Retina (tissue), 1 donor: ENCODE data around the gene SEH1L.
"Not testable (repeated sequence)": the region's sequence is repeated elsewhere in the genome, so short reads cannot be mapped to it uniquely, and the experiment has no call there.

ENCODE experiments used
- DNase-seq: peaks from one replicate; pipeline ENCODE4 v3.0.0-alpha.2; 2016

Gene SEH1L

DNA sequence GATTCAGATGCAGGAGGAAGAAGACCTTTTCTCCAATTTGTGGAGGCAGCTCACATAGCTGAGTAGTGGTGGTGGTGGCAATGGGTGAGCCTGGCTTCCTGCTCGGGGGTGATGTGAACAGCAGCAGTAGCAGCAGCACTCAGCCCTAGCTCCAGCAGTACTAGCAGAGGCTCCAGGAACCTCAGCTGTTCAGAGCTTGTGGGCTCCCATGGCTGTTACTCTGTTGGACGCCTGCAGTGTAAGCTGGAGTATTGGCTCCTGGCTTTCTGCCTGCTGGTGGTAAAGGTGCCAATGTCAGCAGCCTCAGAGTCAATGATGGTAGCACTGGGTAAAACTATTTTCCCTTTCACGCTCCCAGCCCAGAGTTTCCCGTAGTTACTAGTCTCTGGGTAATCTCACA lies 3.1 kb upstream of the SEH1L start:
- no peak for DNase-seq

DNA sequence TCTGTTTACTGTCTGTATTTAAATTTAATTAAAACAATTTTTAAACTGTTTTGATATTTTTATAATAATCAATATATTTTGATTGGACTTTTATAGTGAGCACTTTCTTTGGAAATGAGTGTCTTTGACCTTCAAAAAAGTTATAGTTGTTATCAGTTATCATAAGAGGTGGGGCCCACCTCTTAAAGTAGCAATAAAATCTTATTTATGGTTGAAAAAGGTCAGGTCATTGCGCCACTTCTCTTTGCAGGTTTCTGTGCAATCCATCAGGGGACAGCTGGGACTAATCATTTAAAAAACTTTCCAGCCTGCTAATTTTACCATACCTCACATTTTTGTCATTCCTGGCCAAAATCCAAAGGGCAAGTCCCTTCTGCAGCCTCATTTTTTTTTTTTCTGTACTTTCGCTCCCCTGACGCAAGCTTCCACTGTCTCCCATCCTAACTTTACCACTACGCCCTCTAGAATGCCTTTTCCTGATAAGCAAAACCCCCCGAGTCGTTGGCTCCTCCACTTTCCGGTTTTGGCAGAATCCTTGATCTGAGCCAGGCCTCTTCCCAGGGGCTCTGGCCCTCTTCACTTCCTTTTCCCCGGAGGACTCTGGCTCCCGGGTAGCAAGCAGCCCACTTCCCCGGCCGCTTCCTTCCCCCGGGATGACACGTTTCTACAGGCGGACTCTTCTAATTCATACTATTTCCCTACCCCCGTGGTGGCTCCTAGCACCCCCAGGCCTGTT lies 1.1 kb upstream of the SEH1L start:
- no peak for DNase-seq

DNA sequence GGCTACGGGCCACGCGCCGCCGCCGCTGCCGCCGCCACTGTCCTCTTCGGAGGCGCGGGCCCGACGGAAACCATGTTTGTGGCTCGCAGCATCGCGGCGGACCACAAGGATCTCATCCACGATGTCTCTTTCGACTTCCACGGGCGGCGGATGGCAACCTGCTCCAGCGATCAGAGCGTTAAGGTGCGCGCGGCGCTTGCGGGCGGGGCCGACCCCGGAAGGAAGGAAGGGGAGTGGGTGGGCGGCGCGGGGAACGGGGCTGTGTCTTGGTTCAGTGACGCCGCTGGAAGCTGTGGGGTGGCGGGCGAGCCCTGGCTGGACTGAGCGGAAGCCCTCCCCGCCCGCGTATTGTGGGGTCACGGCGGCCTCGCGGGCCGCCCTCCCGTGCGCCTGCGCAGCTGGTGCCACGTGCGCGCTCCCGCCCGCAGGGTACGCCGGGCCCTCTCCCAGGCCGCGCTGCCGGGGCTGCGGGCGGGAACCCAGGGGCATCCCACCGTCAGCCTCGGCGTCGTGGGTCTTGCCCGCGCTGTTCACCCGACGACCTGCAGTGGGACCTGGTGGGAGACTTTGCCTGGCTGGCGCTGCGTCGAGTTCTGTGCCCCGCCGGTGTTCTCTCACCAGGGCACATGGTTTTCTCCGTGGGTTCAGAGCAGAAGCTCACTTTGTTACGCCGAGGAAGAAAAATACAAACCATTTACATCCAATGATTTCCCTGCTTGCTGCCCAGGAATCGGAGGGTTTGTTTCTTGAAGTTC lies 416 bp downstream of the SEH1L start:
- peak; percentile 97 for DNase-seq

DNA sequence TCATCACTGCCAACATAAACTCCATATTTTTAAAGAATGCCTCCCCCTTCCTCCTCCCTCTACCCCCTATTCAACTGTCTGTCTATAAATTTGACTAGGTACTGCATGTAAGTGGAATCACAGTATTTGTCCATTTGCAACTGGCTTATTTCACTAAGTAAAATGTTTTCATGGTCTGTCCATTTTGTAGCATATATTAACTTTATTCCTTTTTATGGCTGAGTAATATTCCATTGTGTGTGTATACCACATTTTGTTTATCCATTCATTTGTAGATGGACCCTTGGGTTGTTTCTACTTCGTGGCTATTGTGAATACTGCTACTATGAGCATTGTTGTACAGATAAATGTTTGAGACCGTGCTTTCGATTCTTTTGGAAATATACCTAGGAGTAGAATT lies 10.7 kb downstream of the SEH1L start:
- no peak for DNase-seq

DNA sequence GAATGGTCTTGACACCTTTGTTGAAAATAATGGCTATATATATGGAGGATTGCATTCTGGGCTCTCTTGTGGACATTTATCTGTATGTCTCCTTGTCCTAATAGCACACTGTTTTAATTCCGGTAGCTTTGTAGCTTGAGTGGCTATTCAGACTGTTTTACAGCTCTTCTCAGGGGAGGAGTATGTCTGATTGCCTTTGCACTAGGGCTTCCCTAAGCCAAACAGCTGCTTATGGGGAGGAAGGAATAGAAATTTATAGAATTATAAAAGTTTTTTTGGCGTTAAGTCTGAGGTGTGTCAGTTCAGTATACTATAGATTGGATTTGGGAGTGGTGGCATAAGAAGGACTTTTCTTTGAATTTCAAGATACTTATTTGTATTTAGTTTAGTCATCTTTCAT lies 12.6 kb downstream of the SEH1L start:
- DNase-seq, result no peak

DNA sequence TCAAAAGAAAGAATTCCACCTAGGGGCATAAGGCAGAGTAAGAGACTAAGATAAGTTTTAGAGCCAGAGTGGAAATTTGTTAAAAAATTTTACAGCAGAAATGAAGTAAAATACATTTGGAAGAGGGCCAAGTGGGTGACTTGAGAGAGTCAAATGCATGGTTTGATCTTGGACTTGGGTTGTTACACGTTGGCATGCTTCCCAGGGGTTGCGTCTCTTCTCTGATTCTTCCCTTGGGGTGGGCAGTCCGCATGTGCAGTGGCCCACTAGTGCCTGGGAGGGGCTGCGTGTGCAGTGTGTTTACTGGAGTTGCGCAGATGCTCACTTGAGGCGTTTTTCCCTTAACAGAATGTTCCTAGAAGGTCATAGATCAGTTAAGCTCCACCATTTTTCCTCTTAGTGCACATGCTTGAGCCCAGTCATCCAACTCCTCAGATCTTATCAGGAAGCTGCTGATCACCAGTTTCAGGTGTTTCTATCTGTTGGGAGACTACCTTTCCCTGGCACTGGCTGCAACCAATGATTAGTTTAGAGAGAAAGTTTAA lies 13.1 kb downstream of the SEH1L start:
- DNase-seq, result no peak

DNA sequence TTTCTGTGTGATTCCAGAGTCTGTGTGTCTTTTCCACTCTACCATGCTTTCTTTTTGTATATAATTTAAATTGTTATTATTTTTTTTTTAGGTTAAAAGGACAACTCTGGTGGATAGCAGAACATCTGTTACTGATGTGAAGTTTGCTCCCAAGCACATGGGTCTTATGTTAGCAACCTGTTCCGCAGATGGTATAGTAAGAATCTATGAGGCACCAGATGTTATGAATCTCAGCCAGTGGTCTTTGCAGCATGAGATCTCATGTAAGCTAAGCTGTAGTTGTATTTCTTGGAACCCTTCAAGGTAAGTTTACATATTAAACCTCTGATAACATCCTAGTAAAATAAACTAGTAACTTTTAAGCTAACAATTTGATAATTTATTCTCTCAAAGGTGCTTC lies 15.3 kb downstream of the SEH1L start:
- DNase-seq, result no peak

DNA sequence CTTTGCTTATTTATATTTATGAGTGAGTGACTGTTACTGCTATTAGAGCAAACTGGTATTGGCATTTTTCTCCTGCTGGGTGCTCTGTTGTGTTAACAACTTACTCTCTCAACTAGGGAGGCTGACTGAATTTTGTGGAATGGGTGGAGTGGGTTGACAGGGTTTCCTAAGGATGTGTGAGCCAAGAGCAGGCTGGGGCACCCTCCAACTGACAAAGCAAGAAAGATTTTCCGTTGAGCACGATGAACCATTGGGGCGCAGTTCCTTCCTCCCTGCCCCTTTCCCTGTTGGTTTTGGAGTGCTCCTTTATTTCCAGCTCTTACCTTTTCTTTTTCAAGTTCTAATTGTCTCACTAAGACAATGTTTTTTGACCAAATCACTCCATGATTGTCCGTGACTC lies 20.3 kb downstream of the SEH1L start:
- no peak for DNase-seq

DNA sequence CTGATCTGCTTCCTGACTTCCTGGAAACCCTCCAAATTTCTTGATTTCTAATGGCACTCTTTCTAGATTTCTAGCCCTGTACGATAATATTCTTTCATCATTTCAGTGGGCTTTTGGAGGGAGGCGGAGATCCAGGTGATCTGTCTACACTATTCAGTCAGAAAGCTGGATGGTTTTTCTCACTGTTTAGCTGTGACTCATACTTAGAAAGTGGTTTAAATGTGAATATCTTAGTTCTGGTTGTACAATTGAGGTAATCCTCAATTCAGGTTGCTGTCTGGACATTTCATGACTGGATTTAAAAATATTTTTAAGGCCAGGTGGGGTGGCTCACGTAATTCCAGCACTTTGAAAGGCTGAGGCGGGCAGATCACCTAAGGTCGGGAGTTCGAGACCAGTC lies 20.8 kb downstream of the SEH1L start:
- no peak for DNase-seq

DNA sequence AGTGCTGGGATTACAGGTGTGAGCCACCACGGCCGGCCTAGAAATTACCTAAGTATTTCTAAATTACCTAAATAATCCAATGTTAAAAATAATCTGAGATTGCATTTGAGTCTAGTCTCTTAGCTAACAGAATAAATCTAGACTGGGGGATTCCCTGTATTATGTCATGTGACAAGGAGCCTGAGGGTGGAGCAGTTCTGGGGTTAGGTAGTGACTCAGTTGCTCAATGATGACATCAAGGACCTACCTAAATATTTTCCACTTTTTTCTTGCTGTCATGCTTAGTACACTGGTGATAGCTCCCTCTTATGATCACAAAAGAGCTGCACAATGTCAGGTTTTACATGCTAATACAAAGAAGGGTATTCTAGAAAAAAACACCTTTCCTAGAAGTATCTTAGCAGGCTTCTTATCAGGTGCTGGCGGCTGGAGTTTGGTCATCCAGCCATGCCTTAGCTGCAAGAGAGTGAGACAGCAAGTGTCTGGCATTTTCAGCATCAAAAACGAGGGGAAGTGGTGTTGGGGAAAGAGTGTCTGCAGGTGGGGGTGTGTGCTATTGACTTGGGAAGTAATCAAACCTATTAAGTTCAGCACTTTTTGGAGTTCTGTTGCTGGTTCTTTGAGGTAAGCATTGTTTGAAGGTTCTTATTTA lies 25.9 kb downstream of the SEH1L start:
- no peak for DNase-seq

DNA sequence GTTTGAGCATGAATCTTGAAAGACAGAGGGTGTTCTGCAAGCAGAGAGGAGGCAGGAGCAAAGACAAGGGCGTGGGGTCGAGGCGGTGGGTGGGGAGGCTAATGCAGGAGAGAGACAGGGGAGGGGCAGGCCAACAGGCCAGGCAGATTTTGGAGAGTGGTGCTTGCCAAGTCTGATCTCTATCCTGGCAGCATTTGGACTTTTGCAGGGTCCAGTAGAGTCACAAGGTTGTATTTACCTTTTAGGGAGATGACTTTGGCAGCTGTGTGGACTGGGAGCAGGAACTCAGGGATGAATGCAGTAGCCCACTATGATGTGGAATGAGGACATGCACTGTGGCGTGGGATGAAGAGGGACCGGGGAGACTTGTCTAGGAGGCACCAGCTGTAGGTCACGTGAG lies 27.7 kb downstream of the SEH1L start:
- no peak for DNase-seq

DNA sequence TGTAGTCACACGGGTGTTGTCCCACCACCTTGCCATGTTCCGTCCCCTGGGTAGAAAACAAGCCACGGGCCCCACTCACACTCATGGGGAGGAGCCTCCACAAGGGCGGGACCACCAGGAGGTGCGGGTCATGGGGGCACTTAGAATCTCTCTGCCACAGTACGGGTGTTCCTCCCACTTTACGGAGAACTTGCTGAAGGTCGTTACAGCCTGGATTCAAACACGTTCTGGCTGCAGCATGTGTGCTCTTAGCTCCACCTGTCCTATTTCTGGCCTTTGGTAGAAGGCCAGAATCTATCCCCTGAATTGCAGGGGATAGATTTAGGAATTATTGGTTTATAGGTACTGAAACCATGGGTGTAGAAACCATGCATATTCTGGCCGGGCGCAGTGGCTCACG lies 28.5 kb downstream of the SEH1L start:
- DNase-seq, result no peak

DNA sequence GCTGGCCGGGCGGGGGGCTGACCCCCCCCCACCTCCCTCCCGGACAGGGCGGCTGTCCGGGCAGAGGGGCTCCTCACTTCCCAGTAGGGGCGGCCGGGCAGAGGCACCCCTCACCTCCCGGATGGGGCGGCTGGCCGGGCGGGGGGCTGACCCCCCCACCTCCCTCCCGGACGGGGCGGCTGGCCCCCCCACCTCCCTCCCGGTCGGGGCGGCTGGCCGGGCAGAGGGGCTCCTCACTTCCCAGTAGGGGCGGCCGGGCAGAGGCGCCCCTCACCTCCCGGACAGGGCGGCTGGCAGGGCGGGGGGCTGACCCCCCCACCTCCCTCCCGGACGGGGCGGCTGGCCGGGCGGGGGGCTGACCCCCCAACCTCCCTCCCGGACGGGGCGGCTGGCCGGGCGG lies 32.3 kb downstream of the SEH1L start:
- not testable (repeated sequence) for DNase-seq

DNA sequence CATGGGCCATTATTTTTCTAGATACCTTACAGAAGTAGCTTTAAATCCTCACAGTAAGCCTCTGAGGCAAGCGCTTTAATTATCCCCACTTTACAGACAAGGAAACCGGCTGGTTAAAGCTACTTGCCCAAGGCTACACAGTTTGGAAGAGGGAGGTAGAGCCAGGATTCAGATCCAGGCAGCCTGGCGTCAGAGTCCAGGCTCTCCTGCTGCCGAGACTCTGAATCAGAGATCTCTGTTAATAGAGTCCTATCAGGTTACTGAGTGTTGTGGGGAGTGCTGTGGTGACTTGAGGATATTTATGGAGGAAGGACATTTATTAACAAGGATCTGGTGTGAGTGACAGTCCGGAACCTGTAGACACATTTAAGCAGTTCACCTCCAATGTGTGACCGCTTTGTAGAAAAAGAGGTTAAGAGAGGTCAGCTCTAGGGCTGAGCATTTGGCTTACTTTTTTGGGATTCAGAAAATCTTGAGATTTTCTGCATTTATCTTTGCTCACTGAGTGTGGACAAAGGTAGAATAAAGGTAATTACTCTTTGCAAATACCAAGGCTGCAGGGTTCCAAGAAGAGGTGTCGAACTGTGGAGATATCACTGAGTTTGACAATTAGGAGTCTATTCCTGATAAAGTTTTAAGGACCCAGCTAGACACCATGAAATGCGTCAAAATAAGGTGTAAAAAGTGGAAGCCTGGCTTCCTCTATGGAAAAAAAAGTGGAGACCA lies 41.7 kb downstream of the SEH1L start:
- no peak for DNase-seq

DNA sequence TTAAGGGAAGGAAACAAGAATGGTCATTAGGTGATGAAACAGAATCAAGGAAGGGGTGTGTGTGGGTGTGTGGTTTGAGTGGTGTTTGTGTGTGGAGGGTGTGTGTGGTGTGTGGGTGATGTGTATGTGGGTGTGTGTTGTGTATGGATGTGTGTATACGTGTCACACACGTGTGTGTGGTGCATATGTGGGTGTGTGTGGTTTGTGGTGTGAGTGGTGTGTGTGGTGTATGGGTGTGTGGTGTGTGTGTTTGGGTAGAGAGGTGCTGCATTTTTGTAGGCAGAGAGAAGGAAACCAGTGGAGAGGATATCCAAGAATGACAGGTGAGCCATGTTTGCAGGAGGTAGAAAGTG lies 42.3 kb downstream of the SEH1L start:
- no peak for DNase-seq

DNA sequence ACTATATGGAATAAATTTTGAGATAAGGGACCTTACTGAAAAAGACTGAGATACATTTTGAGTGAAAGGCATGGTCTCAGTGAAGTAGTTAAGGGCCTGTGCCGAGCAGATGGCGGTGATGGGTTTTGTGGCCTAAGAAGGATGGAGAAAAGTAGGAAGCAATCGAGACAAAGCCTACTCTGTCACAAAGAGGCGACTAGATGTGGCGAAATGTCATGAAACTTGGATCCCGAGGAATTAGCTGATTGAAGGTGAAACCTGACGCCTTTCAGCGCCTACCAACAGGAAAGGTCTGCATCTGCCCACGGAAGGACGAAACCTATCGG lies 42.8 kb downstream of the SEH1L start:
- DNase-seq, result no peak

DNA sequence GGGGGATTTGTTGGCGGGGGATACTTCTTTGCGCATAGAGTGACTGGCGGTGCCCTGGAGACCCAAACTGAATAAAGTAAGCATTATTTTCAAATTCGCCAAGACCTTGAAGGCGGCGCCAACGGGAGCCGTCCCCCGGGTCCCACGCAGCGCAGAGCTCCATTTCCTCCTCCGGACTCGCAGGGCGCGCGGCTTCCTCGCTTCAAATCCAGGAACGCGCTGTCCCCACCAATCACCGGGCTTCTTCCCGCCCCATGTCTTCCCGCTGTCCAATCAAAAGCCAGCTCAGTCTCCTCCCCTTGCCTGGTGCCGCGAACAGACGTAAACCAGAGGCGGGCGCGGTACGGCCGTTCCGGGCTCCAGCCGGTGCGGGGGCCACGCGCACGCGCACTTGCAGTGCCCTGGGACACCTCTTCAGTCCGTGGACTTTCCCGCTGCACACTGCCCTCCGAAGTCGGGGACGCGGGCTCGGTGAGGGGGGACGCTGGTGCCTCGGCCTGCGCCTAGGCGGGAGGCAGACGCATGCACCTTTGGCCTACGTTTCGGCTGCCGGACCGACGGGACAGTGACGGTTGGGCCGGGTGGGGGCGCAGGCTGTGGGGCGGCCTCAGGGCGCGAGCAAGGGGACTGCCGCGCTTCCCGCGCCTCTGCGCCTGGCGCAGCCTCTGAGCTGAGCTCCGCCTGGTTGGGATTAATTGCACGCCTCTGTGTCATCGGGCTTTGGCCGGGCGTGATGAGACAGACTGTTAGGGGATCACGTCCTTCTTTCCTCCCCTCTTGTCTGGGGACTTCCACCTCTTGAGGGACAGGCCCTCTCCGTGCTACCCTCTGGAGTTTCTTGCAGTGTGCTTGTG lies 43.4 kb downstream of the SEH1L start, which contains the start of gene CEP192:
Gene CEP192, plus strand, starts transcription at position 396 of the 854 bp plus-strand sequence. CDS start 8,063 bp downstream, outside the sequence.
- peak; percentile 98 for DNase-seq

DNA sequence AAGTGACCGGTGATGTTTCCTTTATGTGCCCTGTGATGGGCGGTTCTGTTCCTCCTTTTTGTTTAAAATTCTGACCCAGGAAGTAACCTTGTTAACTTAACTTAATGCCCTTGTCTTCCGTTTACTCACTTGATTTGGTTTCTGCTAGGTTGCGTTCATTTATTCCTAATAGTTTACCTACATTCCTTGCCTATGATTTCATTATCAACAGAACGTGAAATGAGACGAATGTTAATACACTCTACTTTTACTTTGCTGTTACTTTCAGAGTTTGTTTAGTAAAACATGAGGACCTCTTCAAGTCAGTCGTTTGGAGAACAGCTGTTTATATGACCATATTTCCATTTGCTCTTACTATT lies 44.0 kb downstream of the SEH1L start:
- DNase-seq, result no peak

DNA sequence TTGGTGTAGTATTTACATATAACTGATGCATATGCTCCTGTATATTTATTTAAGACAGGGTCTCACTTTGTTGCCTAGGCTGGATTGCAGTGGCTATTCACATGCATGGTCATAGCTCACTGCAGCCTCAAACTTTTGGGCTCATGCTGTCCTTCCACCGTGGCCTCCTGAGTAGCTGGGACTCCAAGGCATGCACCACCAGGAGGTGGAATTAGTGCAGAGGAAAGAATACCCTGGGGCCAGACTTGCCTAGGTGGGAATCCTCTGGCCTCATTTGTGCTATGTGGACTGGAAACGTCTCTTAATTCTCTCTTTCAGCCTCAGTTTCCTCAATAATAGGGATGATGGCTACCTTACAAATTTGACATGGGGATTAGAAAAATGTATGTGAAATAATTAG lies 45.6 kb downstream of the SEH1L start:
- no peak for DNase-seq

DNA sequence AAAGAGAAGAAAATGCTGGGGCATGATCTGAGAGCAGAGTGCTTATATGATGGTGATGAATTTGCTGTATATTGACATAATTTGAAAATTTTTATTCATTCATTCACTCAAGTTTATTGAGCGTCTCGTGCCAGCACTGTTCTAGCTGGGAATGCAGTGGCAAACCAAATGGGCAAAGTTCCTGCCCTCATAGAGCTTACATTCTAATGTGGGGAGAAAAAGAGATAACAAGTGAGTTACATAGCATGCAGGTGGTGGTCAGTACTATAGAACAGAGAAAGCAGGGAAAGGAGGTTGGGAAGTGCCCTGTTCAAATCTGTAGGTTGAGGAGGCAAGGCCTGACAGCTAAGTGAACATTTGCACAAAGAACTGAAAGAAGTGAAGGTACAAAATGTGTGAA lies 47.6 kb downstream of the SEH1L start:
- no peak for DNase-seq

DNA sequence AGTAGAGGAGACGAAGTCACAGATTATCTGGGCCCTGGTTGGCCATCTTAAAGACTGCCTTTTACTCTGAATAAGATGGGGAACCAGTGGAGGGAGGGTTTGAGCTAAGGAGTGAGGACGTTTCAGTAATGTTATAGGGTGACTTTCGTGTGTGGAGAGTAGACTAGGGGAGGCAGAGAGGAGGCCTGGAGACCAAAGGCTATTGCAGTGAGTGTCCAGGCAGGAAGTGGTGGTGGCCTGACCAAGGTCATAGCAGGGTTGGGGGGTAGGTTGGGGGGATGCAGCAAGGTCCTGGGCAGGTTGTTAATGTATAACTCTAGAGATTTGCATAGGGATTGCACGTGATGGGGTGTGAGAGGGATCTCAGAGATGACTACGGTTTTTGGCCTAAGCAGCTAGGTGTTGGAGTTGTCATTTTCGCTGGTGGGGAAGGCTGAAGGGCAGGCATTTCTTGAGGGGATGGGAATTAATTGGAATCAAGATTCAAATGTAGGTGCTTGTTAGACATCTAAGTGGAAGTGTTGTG lies 48.2 kb downstream of the SEH1L start:
- DNase-seq, result no peak

DNA sequence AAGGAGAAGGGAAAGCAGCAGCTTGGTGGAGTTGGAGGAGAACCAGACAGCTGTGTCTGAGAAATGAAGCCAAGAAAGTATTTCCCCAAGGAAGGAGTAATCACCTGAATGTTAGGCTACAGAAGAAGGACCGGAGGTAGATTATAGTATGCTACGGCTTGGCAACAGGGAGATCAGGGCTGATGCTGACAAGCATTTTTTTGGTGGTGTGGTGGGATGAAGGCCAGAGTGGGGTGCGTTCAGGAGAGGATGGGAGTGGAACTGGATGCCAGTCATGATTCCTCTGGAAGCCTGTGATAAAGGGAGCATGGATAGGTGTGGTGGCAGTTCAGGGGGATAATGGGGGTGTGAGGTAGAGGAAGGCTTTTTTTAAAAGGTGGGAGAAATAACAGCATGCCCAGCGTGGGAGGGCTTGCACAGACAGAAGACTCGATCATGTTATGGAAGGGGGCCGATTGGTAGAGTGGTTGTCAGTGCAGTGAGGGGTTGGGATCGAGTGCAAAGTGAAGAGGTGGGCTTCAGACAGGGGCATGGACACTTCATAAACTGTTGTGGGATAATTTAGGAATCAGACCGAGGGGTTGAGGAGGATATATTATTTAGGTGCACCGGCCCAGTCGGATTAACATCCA lies 49.0 kb downstream of the SEH1L start:
- no peak for DNase-seq
